ENCODE results near the gene ASCL2.
A peak's percentile ranks its signal among the peaks of the same experiment; 100 is the strongest.

Gene ASCL2

DNA sequence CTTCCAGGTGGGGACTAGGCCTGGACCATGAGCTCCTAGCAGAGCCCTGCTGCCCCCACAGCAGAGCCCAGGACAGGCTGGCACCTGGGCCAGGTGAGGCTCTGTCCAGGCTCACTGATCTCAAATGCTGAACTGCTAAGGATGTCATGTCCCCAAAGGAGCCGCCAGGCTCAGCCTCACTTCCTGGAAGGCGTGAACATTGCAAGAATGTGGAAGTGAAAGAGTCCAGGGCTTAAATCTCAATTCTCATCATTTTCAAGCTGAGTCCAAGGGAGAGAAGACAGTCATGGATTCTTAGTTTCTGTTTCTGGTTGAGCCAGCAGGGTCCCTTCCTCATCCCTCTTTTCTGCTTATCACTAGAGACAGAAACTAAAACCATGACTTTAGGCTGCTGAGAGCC lies 5.0 kb downstream of the ASCL2 start:
- Histone ChIP-seq H3K36me3 (ENCODE audit: control insufficient read depth in 1 of 2, insufficient read depth in 2 of 2, low read length in 2 of 2) (no peaks in the 10 kb centered on the region), H3K9ac (ENCODE audit: low read length) (no peak overlapping the region), H4K8ac (ENCODE audit: low read depth, low read length) (no peak overlapping the region), H2BK12ac (ENCODE audit: low read length) (no peak overlapping the region), H3K4me1 (ENCODE audit: control insufficient read depth in 1 of 2, insufficient read depth in 2 of 2, low read length in 2 of 2) (peaks cover 6 to 13% of the 10 kb centered on the region in 2 experiments), H3K23ac (ENCODE audit: low read length) (no peak overlapping the region), H4K12ac (ENCODE audit: low read depth, low read length) (no peak overlapping the region), H3K27ac (ENCODE audit: low read depth, low read length) (no peak overlapping the region), H3K79me1 (ENCODE audit: low read length) (no peaks in the 10 kb centered on the region), H2AFZ (ENCODE audit: insufficient read depth, low read length, poor library complexity) (no peak overlapping the region), H3K79me2 (ENCODE audit: control insufficient read depth, insufficient read depth, low read length, poor library complexity) (no peaks in the 10 kb centered on the region), H3K14ac (ENCODE audit: low read length) (no peak overlapping the region), H3K9me3 (ENCODE audit: insufficient read depth, low read depth, low read length) (peaks cover 6% of the 10 kb centered on the region), H3K18ac (ENCODE audit: low read length) (no peak overlapping the region), H3K27me3 (ENCODE audit: insufficient read depth, low read length) (peaks cover 18% of the 10 kb centered on the region), H3K4me3 (ENCODE audit: low read depth, low read length) (no peak overlapping the region), H2AK5ac (ENCODE audit: low read length) (no peak overlapping the region), H3K4me2 (ENCODE audit: low read length) (no peak overlapping the region), H4K91ac (ENCODE audit: low read depth, low read length) (no peak overlapping the region), H2BK5ac (ENCODE audit: low read depth, low read length, poor library complexity) (no peak overlapping the region), H2BK120ac (ENCODE audit: insufficient read depth, low read length, poor library complexity) (no peak overlapping the region), H3K4ac (ENCODE audit: low read depth, low read length) (no peak overlapping the region)
- DNase-seq, result peak; percentile 78 to 88
- no CpG with 5 or more reads among the region's 2 CpGs for WGBS (ENCODE audit: extremely low coverage, insufficient coverage, insufficient read length)

DNA sequence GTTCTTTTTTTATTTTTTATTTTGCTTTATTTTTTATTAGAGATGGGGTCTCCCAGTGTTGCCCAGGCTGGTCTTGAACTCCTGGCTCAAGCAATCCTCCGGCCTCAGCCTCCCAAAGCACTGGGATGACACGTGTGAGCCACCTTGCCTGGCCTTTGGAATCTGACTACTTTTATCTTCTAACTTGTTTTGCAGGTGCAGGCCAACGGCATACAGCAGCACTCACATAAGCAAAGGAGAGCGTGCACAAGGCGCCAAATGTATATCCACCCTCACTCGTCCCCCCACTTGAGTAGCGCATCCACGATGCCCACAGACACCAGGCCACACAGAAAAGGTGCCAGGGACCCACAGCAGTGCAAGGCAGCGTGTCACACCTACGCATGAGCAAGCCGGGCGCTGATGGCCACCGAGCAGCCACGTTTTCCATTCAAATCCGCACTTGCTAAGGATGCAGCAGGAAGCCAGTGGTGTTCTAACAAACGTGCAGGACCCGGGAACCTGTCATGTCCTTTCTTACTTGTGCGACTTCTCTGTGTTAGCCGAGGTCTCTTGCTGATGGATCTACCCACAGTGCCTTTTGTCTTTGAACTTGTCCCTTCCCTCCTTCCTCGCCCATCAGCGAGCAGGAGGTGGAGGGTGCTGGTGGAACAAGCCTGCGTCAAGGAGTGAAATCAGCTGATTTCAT lies 5.9 kb downstream of the ASCL2 start:
- H3K23ac ChIP-seq (ENCODE audit: low read length), result no peak overlapping the region
- no peak overlapping the region for H3K14ac ChIP-seq (ENCODE audit: low read length)
- H3K4me3 ChIP-seq (ENCODE audit: low read depth, low read length), result no peak overlapping the region
- H3K36me3 ChIP-seq (ENCODE audit: control insufficient read depth in 1 of 2, insufficient read depth in 2 of 2, low read length in 2 of 2), result no peaks in the 10 kb centered on the region
- no peak overlapping the region for H4K91ac ChIP-seq (ENCODE audit: low read depth, low read length)
- H3K4me2 ChIP-seq (ENCODE audit: low read length), result no peak overlapping the region
- WGBS (ENCODE audit: extremely low coverage, insufficient coverage, insufficient read length), result no CpG with 5 or more reads among the region's 22 CpGs
- H3K4me1 ChIP-seq (ENCODE audit: control insufficient read depth in 1 of 2, insufficient read depth in 2 of 2, low read length in 2 of 2), result peaks cover 0 to 4% of the 10 kb centered on the region in 2 experiments
- DNase-seq, result peak in 1 of 2 donors; percentile 64
- no peak overlapping the region for H2AFZ ChIP-seq (ENCODE audit: insufficient read depth, low read length, poor library complexity)
- no peak overlapping the region for H3K18ac ChIP-seq (ENCODE audit: low read length)
- H3K27ac ChIP-seq (ENCODE audit: low read depth, low read length), result no peak overlapping the region
- no peaks in the 10 kb centered on the region for H3K79me1 ChIP-seq (ENCODE audit: low read length)
- H2BK120ac ChIP-seq (ENCODE audit: insufficient read depth, low read length, poor library complexity), result no peak overlapping the region
- no peak overlapping the region for H3K9ac ChIP-seq (ENCODE audit: low read length)
- H3K79me2 ChIP-seq (ENCODE audit: control insufficient read depth, insufficient read depth, low read length, poor library complexity), result no peaks in the 10 kb centered on the region
- no peak overlapping the region for H3K4ac ChIP-seq (ENCODE audit: low read depth, low read length)
- H2AK5ac ChIP-seq (ENCODE audit: low read length), result no peak overlapping the region
- no peak overlapping the region for H4K8ac ChIP-seq (ENCODE audit: low read depth, low read length)
- no peak overlapping the region for H2BK12ac ChIP-seq (ENCODE audit: low read length)
- peaks cover 9% of the 10 kb centered on the region for H3K27me3 ChIP-seq (ENCODE audit: insufficient read depth, low read length)
- no peak overlapping the region for H4K12ac ChIP-seq (ENCODE audit: low read depth, low read length)
- H3K9me3 ChIP-seq (ENCODE audit: insufficient read depth, low read depth, low read length), result peaks cover 4% of the 10 kb centered on the region
- no peak overlapping the region for H2BK5ac ChIP-seq (ENCODE audit: low read depth, low read length, poor library complexity)

DNA sequence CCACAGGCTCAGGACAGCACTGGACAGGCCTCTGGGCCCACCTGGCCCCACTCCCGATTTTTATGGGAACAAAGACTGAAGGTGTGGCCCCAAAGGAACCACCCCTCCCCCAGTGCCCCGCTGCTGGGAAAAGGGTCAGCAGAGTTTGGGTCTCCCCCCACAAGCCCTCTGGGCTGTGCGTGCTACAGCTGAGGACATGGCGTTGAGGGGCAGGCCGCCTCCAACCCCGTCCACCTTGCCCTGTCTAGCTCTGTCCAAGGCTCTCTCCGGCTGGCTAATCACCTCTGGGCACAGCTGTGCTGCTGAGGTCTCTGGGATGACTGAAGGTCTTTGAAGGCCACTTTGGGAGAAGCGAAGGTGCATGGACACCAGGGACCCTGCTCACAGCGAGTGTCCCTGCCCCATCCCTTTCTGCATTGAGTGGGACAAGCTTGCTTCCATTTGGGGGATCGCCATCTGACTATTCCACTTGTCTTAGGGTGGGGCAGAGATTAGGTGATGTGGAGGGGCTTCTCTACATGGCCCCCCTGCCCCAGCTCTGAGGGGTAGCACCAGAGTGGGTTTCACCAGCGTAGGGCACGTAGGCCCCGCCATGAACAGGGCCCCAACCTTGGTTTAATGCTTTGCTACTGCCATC lies 6.5 kb downstream of the ASCL2 start:
- peak in 1 of 2 donors; percentile 70 for DNase-seq
- Histone ChIP-seq H4K8ac (ENCODE audit: low read depth, low read length) (no peak overlapping the region), H3K9ac (ENCODE audit: low read length) (no peak overlapping the region), H4K91ac (ENCODE audit: low read depth, low read length) (no peak overlapping the region), H3K79me1 (ENCODE audit: low read length) (no peaks in the 10 kb centered on the region), H3K4me2 (ENCODE audit: low read length) (no peak overlapping the region), H3K27me3 (ENCODE audit: insufficient read depth, low read length) (peaks cover 4% of the 10 kb centered on the region), H2AK5ac (ENCODE audit: low read length) (no peak overlapping the region), H3K36me3 (ENCODE audit: control insufficient read depth in 1 of 2, insufficient read depth in 2 of 2, low read length in 2 of 2) (no peaks in the 10 kb centered on the region), H3K4me1 (ENCODE audit: control insufficient read depth in 1 of 2, insufficient read depth in 2 of 2, low read length in 2 of 2) (no peaks in the 10 kb centered on the region), H3K14ac (ENCODE audit: low read length) (no peak overlapping the region), H2BK12ac (ENCODE audit: low read length) (no peak overlapping the region), H2AFZ (ENCODE audit: insufficient read depth, low read length, poor library complexity) (no peak overlapping the region), H3K9me3 (ENCODE audit: insufficient read depth, low read depth, low read length) (peaks cover 4% of the 10 kb centered on the region), H3K18ac (ENCODE audit: low read length) (no peak overlapping the region), H3K4me3 (ENCODE audit: low read depth, low read length) (no peak overlapping the region), H3K4ac (ENCODE audit: low read depth, low read length) (no peak overlapping the region), H3K23ac (ENCODE audit: low read length) (no peak overlapping the region), H2BK5ac (ENCODE audit: low read depth, low read length, poor library complexity) (no peak overlapping the region), H3K79me2 (ENCODE audit: control insufficient read depth, insufficient read depth, low read length, poor library complexity) (no peaks in the 10 kb centered on the region), H3K27ac (ENCODE audit: low read depth, low read length) (no peak overlapping the region), H4K12ac (ENCODE audit: low read depth, low read length) (no peak overlapping the region), H2BK120ac (ENCODE audit: insufficient read depth, low read length, poor library complexity) (no peak overlapping the region)
- no CpG with 5 or more reads among the region's 13 CpGs for WGBS (ENCODE audit: extremely low coverage, insufficient coverage, insufficient read length)

DNA sequence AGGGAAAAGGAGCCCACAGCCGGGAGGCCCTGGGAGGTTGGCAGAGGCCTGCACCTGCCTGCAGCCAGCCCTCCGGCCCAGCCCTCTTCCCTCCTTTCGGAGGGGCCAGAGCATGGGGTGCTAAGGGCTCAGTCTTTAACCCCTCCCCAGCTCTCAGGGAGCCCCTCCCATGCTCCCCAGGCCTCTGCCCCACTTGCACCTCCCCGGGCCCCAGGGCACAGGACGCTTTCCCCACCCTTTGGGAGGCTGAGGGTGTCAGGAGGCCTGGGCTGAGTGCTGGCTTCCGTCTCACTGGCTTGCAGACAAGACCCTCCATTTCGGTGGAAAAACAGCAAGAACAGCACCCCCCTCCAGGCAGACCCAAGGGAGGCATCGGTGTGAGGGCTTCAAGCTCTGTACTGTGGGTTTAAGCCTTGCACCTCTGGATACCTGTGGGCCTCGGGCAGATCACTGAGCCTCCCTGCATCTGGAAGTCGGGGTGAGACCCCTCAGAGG lies 7.3 kb downstream of the ASCL2 start:
- Histone ChIP-seq H3K9me3 (ENCODE audit: insufficient read depth, low read depth, low read length) (peaks cover 3% of the 10 kb centered on the region), H3K79me1 (ENCODE audit: low read length) (no peaks in the 10 kb centered on the region), H3K27me3 (ENCODE audit: insufficient read depth, low read length) (no peaks in the 10 kb centered on the region), H3K4me1 (ENCODE audit: control insufficient read depth in 1 of 2, insufficient read depth in 2 of 2, low read length in 2 of 2) (no peaks in the 10 kb centered on the region), H3K14ac (ENCODE audit: low read length) (no peak overlapping the region), H2BK12ac (ENCODE audit: low read length) (no peak overlapping the region), H4K91ac (ENCODE audit: low read depth, low read length) (no peak overlapping the region), H3K27ac (ENCODE audit: low read depth, low read length) (no peak overlapping the region), H2AK5ac (ENCODE audit: low read length) (no peak overlapping the region), H3K4me3 (ENCODE audit: low read depth, low read length) (no peak overlapping the region), H3K23ac (ENCODE audit: low read length) (no peak overlapping the region), H3K18ac (ENCODE audit: low read length) (no peak overlapping the region), H3K4me2 (ENCODE audit: low read length) (no peak overlapping the region), H2AFZ (ENCODE audit: insufficient read depth, low read length, poor library complexity) (no peak overlapping the region), H2BK5ac (ENCODE audit: low read depth, low read length, poor library complexity) (no peak overlapping the region), H3K9ac (ENCODE audit: low read length) (no peak overlapping the region), H3K79me2 (ENCODE audit: control insufficient read depth, insufficient read depth, low read length, poor library complexity) (no peaks in the 10 kb centered on the region), H3K36me3 (ENCODE audit: control insufficient read depth in 1 of 2, insufficient read depth in 2 of 2, low read length in 2 of 2) (no peaks in the 10 kb centered on the region), H4K8ac (ENCODE audit: low read depth, low read length) (no peak overlapping the region), H2BK120ac (ENCODE audit: insufficient read depth, low read length, poor library complexity) (no peak overlapping the region), H4K12ac (ENCODE audit: low read depth, low read length) (no peak overlapping the region), H3K4ac (ENCODE audit: low read depth, low read length) (no peak overlapping the region)
- WGBS (ENCODE audit: extremely low coverage, insufficient coverage, insufficient read length), result no CpG with 5 or more reads among the region's 10 CpGs
- DNase-seq, result peak in 1 of 2 donors; percentile 51
